ENCODE data around the gene SLC6A12. TPM values are rescaled to one million over a fixed set of nuclear protein-coding genes. Genes with fewer than 3 reads are reported as not detected.

Gene SLC6A12
- total RNA-seq, 5 donors from 2014 or later (not counting 1 experiment from before 2014, with no cell fraction given), result 0.85 TPM; not detected in 4

DNA sequence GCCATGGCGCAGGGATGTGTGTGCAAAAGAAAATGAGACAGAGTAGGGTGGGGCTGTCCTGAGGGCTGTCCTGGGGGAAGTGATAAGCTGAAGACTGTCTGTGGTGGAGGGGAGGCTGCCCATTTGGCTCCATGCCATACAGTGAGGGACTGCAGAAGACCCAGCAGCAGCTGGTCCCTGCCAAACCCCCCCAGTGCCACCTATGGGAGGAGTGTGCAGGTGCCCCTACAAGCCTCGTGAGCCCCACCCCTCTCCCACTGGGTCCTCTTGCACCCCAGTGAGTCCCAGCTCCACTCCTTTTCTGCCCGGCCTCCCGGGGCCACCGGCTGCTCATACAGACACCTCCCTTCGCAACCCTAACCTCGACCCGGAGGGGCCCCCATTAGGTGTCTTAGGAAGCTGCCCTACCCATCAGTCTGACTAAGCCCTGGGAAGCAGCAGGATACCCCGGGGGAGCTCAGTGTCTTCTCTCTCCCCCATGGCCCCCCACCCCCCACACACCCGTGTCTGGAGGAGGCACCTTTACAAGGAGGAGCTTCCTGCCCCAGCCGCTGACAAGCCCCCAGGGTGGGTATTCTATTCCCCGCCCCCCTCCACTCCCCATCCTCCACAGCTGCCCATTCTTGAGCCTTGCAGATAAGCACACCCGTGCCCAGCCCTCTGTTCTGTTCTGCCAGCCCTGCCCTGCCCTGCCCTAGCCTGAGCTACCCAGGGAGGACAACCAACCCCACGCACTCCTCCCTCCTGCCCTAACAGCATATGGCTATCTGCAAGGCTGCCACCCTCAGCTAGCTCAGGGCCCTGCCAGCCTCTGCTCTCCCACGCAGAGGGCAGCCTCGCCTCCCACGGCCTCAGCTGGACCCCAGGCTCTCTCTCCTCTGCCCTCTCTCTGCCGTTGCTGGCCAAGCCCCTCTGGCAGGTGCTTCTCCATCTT is 41.9 kb downstream of the SLC6A12 start:
- ChIA-PET POLR2A (no interaction called here), CTCF (interaction anchor here in 1 of 2 donors (0.5 to 0.7 kb wide), 2 partner anchors 17 to 75 kb away, joined by 3 read pairs; no protein-coding TSS in a partner anchor)
- 61% methylated on average over 13 of the region's 18 CpGs for WGBS (ENCODE audit: insufficient coverage)
- peaks cover 15 to 18% (median 16%) of the 10 kb centered on the region in 3 donors for H3K4me1 Mint-ChIP-seq
- H3K4me3 Mint-ChIP-seq, result no peak overlapping the region
- peaks cover 0 to 48% of the 10 kb centered on the region in 2 experiments for H3K27me3 ChIP-seq (replicated peaks in 1 of 2; ENCODE audit: control insufficient read depth in 2 of 2, extremely low read depth in 1 of 2, insufficient read depth in 2 of 2, low read length in 1 of 2)
- no peak for ATAC-seq (replicated peaks in 1 of 4)
- peaks cover 15 to 29% of the 10 kb centered on the region in 2 donors for H3K27me3 Mint-ChIP-seq
- H3K4me1 ChIP-seq (ENCODE audit: control insufficient read depth in 1 of 2, extremely low read depth in 1 of 2, insufficient read depth in 2 of 2, low read length in 2 of 2), result peaks cover 0 to 6% of the 10 kb centered on the region in 2 experiments
- DNase-seq, result no peak
- no peaks in the 10 kb centered on the region for H3K9me3 ChIP-seq
- no peaks in the 10 kb centered on the region for H3K9me3 Mint-ChIP-seq
- H3K27ac ChIP-seq (ENCODE audit: low read length), result no peak overlapping the region
- no peak overlapping the region for H3K27ac Mint-ChIP-seq
- H3K36me3 ChIP-seq (ENCODE audit: control insufficient read depth in 2 of 2, extremely low read depth in 1 of 2, insufficient read depth in 1 of 2, low read length in 1 of 2), result no peaks in the 10 kb centered on the region
- H3K36me3 Mint-ChIP-seq, result no peaks in the 10 kb centered on the region
- H3K4me3 ChIP-seq (ENCODE audit: control insufficient read depth in 1 of 2, extremely low read depth in 1 of 2, low read length in 1 of 2), result no peak overlapping the region

DNA sequence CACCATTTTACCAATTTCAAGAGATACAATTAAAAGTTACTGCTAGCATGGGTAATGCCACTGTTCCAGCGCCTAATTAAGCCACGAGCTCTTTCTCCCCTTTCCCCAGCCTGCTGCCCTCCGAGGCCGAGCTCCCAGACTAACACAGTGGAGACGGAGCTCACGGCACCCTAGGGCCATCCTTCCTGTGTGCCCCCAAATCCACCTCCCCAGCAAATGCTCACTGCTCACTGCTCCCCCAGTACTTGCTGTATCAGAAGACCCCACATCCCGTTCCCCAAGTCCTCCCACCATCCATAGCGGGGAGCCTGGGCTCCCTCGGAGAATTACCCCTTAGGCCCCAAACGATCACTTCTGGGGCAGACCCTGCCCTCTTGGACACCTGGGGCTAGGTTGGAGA is 42.7 kb downstream of the SLC6A12 start:
- H3K27ac ChIP-seq (ENCODE audit: low read length), result no peak overlapping the region
- H3K27ac Mint-ChIP-seq, result no peak overlapping the region
- no peaks in the 10 kb centered on the region for H3K36me3 Mint-ChIP-seq
- WGBS (ENCODE audit: insufficient coverage), result 90% methylated on average over 6 of the region's 10 CpGs
- H3K9me3 ChIP-seq, result no peaks in the 10 kb centered on the region
- ATAC-seq (replicated peaks in 1 of 4), result no peak
- CTCF ChIA-PET, result no interaction called here
- POLR2A ChIA-PET, result no interaction called here
- no peaks in the 10 kb centered on the region for H3K9me3 Mint-ChIP-seq
- peaks cover 0 to 6% of the 10 kb centered on the region in 2 experiments for H3K4me1 ChIP-seq (ENCODE audit: control insufficient read depth in 1 of 2, extremely low read depth in 1 of 2, insufficient read depth in 2 of 2, low read length in 2 of 2)
- peaks cover 0 to 44% of the 10 kb centered on the region in 2 experiments for H3K27me3 ChIP-seq (replicated peaks in 1 of 2; ENCODE audit: control insufficient read depth in 2 of 2, extremely low read depth in 1 of 2, insufficient read depth in 2 of 2, low read length in 1 of 2)
- peaks cover 15 to 18% (median 16%) of the 10 kb centered on the region in 3 donors for H3K4me1 Mint-ChIP-seq
- H3K4me3 ChIP-seq (ENCODE audit: control insufficient read depth in 1 of 2, extremely low read depth in 1 of 2, low read length in 1 of 2), result no peak overlapping the region
- H3K4me3 Mint-ChIP-seq, result no peak overlapping the region
- H3K27me3 Mint-ChIP-seq, result peaks cover 17 to 30% of the 10 kb centered on the region in 2 donors
- H3K36me3 ChIP-seq (ENCODE audit: control insufficient read depth in 2 of 2, extremely low read depth in 1 of 2, insufficient read depth in 1 of 2, low read length in 1 of 2), result no peaks in the 10 kb centered on the region
- DNase-seq, result no peak

DNA sequence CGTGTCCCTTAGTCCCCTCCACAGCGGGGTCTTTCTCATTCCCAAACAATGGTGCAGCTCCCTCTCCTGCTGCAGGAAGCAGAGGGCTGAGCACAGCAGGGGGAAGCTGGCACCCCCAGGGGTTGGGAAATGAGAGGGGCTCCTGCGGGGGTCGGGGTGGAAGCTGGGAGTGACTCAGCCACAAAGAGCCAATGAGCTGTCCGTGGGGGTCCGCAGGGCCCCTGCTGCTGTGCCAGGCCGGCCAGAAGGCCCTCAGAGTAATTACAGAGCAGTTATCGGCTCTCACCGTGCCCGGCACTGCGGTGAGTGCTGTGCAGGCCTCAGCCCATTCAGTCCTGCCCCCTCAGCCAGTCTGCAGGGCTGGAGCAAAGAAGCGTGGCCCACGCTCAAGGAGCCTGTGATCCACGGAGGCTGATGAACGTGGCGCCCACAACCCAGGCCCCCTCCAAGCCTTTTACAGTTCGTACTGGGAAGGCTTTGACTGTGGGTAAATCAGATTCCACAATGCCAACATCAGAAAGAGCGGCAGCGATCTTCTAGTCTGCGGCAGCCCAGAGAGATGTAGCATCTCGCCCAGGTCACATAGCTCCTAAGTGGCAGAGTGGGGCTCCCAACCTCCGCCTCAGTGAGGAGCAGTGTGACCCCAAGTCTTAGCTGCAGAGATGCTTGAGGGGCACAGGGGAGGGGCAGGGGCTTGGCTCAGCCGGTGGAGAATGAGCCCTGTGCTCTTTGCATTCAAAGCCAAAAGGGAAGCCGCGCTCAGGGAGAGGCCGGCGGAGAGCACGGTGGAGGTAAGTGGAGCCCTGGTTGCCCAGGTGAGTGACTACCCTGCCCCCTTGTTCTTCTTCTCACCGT is 43.4 kb downstream of the SLC6A12 start:
- peaks cover 0 to 42% of the 10 kb centered on the region in 2 experiments for H3K27me3 ChIP-seq (replicated peaks in 1 of 2; ENCODE audit: control insufficient read depth in 2 of 2, extremely low read depth in 1 of 2, insufficient read depth in 2 of 2, low read length in 1 of 2)
- H3K4me3 ChIP-seq (ENCODE audit: control insufficient read depth in 1 of 2, extremely low read depth in 1 of 2, low read length in 1 of 2), result no peak overlapping the region
- no peak for DNase-seq
- Mint-ChIP-seq H3K36me3 (no peaks in the 10 kb centered on the region), H3K4me1 (peaks cover 15 to 18% (median 16%) of the 10 kb centered on the region in 3 donors), H3K27me3 (peaks cover 19 to 32% of the 10 kb centered on the region in 2 donors), H3K4me3 (no peak overlapping the region), H3K9me3 (no peaks in the 10 kb centered on the region), H3K27ac (no peak overlapping the region)
- H3K27ac ChIP-seq (ENCODE audit: low read length), result no peak overlapping the region
- no peaks in the 10 kb centered on the region for H3K9me3 ChIP-seq
- whole genome bisulfite sequencing (ENCODE audit: insufficient coverage), result 77% methylated on average over 15 of the region's 29 CpGs
- H3K4me1 ChIP-seq (ENCODE audit: control insufficient read depth in 1 of 2, extremely low read depth in 1 of 2, insufficient read depth in 2 of 2, low read length in 2 of 2), result peaks cover 0 to 6% of the 10 kb centered on the region in 2 experiments
- no peaks in the 10 kb centered on the region for H3K36me3 ChIP-seq (ENCODE audit: control insufficient read depth in 2 of 2, extremely low read depth in 1 of 2, insufficient read depth in 1 of 2, low read length in 1 of 2)
- ATAC-seq (replicated peaks in 1 of 4), result no peak
- CTCF ChIA-PET, result no interaction called here
- POLR2A ChIA-PET, result no interaction called here

DNA sequence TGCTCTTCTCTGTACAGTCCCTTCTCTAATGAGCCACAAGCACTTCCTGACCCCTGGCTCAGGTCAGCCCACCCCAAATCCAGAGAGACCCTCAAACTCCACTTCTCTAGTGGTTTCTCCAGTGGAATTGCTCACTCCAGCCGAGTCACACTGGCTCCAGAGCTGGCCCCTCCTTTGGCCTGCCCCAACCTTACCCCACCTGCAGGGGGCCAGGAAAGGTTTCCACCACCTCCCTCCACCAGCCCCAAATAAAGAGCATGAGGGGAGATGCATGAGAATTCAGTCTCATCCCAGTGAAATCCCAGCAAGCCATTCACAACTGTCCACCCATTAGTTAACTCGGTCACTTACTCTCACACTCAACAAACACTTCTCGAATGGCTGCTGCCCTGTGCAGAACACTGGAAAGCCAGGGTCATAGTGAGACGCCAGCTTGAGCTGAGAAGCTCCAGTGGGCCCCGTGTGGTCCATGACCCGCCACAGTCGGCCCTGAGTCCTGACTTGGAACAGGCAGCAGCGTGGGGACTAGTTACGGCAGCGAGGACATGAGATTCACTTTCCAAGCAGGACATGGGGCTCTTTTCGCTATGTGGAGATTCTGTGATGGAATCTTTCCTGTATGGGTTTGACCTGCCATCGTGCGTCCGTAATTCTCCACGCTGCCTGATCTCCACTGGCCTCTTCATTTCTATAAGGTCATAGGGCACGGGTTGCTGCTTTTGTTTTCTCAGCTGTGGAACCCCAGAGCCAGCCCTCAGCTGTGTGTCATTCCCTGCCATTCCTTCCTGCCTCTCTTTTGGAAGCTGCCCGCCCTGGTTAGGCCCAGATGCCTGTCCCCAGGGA is 44.2 kb downstream of the SLC6A12 start:
- no peak overlapping the region for H3K4me3 ChIP-seq (ENCODE audit: control insufficient read depth in 1 of 2, extremely low read depth in 1 of 2, low read length in 1 of 2)
- H3K27ac ChIP-seq (ENCODE audit: low read length), result no peak overlapping the region
- DNase-seq, result no peak
- CTCF ChIA-PET, result no interaction called here
- POLR2A ChIA-PET, result no interaction called here
- Mint-ChIP-seq H3K4me3 (no peak overlapping the region), H3K9me3 (no peaks in the 10 kb centered on the region), H3K27ac (no peak overlapping the region), H3K4me1 (peaks cover 15 to 18% (median 16%) of the 10 kb centered on the region in 3 donors), H3K36me3 (no peaks in the 10 kb centered on the region), H3K27me3 (peaks cover 19 to 28% of the 10 kb centered on the region in 2 donors)
- H3K9me3 ChIP-seq, result no peaks in the 10 kb centered on the region
- no peak for ATAC-seq (replicated peaks in 1 of 4)
- no peaks in the 10 kb centered on the region for H3K36me3 ChIP-seq (ENCODE audit: control insufficient read depth in 2 of 2, extremely low read depth in 1 of 2, insufficient read depth in 1 of 2, low read length in 1 of 2)
- peaks cover 0 to 6% of the 10 kb centered on the region in 2 experiments for H3K4me1 ChIP-seq (ENCODE audit: control insufficient read depth in 1 of 2, extremely low read depth in 1 of 2, insufficient read depth in 2 of 2, low read length in 2 of 2)
- peaks cover 0 to 50% of the 10 kb centered on the region in 2 experiments for H3K27me3 ChIP-seq (replicated peaks in 1 of 2; ENCODE audit: control insufficient read depth in 2 of 2, extremely low read depth in 1 of 2, insufficient read depth in 2 of 2, low read length in 1 of 2)
- 89% methylated on average over 14 of the region's 17 CpGs for WGBS (ENCODE audit: insufficient coverage)

DNA sequence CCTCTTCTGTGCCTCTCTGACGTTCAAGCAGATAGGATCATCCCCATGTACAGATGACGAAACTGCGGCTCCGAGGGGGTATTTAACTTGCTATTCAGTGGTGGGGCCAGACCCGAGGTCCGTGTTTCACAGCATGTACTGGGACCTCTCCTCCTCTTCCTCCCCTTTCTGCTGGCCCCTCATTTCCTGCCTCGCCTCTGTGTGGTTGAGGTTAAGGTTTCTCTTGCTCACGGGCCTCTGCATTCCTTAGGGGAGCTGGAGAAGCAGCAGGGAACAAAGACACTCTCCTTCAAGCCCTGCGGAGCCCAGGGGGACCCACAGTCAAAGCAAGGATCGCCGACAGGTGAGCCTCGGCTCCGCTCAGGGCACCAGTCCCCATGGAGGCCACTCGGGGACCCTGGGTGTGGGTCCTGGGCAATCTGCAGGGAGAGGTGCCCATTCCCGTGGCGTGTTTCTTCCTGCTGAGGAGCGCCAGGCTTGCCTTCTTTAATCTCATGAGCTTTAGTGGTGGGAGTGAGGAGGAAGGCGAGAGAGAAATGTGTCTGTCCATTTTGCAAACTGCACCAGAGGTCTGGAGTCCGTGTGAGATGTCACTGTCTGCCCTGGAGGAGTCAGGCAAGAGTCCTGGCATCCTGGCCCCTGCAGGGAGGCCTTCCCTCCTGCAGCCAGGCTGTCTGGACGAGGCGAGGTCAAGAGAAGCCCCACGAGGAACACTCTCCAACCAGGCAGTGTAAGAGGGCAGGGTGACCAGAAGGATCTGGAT is 45.0 kb downstream of the SLC6A12 start:
- CTCF ChIA-PET, result no interaction called here
- H3K4me3 ChIP-seq (ENCODE audit: control insufficient read depth in 1 of 2, extremely low read depth in 1 of 2, low read length in 1 of 2), result no peak overlapping the region
- H3K27me3 ChIP-seq (replicated peaks in 1 of 2; ENCODE audit: control insufficient read depth in 2 of 2, extremely low read depth in 1 of 2, insufficient read depth in 2 of 2, low read length in 1 of 2), result peaks cover 0 to 50% of the 10 kb centered on the region in 2 experiments
- H3K4me1 Mint-ChIP-seq, result peaks cover 15 to 18% (median 16%) of the 10 kb centered on the region in 3 donors
- no peaks in the 10 kb centered on the region for H3K36me3 Mint-ChIP-seq
- WGBS (ENCODE audit: insufficient coverage), result 48% methylated on average over 14 of the region's 22 CpGs
- peaks cover 0 to 6% of the 10 kb centered on the region in 2 experiments for H3K4me1 ChIP-seq (ENCODE audit: control insufficient read depth in 1 of 2, extremely low read depth in 1 of 2, insufficient read depth in 2 of 2, low read length in 2 of 2)
- H3K27me3 Mint-ChIP-seq, result peaks cover 22 to 28% of the 10 kb centered on the region in 2 donors
- H3K27ac ChIP-seq (ENCODE audit: low read length), result no peak overlapping the region
- H3K9me3 ChIP-seq, result no peaks in the 10 kb centered on the region
- ATAC-seq (replicated peaks in 1 of 4) (no peak), DNase-seq (no peak)
- H3K9me3 Mint-ChIP-seq, result no peaks in the 10 kb centered on the region
- H3K27ac Mint-ChIP-seq, result no peak overlapping the region
- H3K4me3 Mint-ChIP-seq, result no peak overlapping the region
- no peaks in the 10 kb centered on the region for H3K36me3 ChIP-seq (ENCODE audit: control insufficient read depth in 2 of 2, extremely low read depth in 1 of 2, insufficient read depth in 1 of 2, low read length in 1 of 2)
- POLR2A ChIA-PET, result interaction anchor here in 1 of 2 donors (0.6 kb wide), 1 partner anchor 50 kb away, joined by 3 read pairs; no protein-coding TSS in a partner anchor
